Immature natural killer cell (primary cell): ENCODE results near the gene SPG11. TPM values are rescaled to one million over a fixed set of nuclear protein-coding genes. Genes with fewer than 3 reads are reported as not detected.
"Not testable (repeated sequence)": the region's sequence is repeated elsewhere in the genome, so short reads cannot be mapped to it uniquely, and the experiment has no call there.

ENCODE experiments used
- DNase-seq, 3 donors: peaks; one replicate each; pipeline ENCODE4 v3.0.0; 2022; ENCODE audit warnings: mixed read lengths in 1 of 3
- H3K27ac Mint-ChIP-seq, 6 donors: one replicate each; pipeline ENCODE4 v1.8.0; 2020; ENCODE audit warnings: mixed read lengths in 6 of 6, mild to moderate bottlenecking in 5 of 6, inconsistent platforms in 4 of 6, moderate library complexity in 3 of 6
- H3K27me3 Mint-ChIP-seq, 3 donors: one replicate each; pipeline ENCODE4 v1.8.0; 2020 to 2021; ENCODE audit warnings: low read depth in 3 of 3, mild to moderate bottlenecking in 3 of 3, mixed read lengths in 3 of 3, moderate library complexity in 3 of 3, inconsistent platforms in 1 of 3
- H3K36me3 Mint-ChIP-seq, 3 donors: one replicate each; pipeline ENCODE4 v1.8.0; 2020; ENCODE audit warnings: mixed read lengths in 3 of 3, inconsistent platforms in 2 of 3, mild to moderate bottlenecking in 2 of 3
- H3K4me1 Mint-ChIP-seq, 2 donors: one replicate each; pipeline ENCODE4 v1.8.0; 2020; ENCODE audit warnings: inconsistent platforms in 2 of 2, mild to moderate bottlenecking in 2 of 2, mixed read lengths in 2 of 2, moderate library complexity in 1 of 2
- H3K4me3 Mint-ChIP-seq, 5 donors: one replicate each; pipeline ENCODE4 v1.8.0; 2020; ENCODE audit warnings: mild to moderate bottlenecking in 5 of 5, mixed read lengths in 5 of 5, inconsistent platforms in 3 of 5, moderate library complexity in 3 of 5
- H3K9me3 Mint-ChIP-seq, 6 donors: one replicate each; pipeline ENCODE4 v1.8.0; 2020; ENCODE audit warnings: mild to moderate bottlenecking in 6 of 6, mixed read lengths in 6 of 6, inconsistent platforms in 4 of 6, moderate library complexity in 3 of 6
- polyA plus RNA-seq, 3 donors: library from polyadenylated mRNA; unstranded; fragments of 300-500 nt; fragmentation: Illumina TruSeq; gene quantifications; one replicate each; pipeline ENCODE4 v1.2.3, GENCODE V29; 2021

SPG11 gene, protein sequence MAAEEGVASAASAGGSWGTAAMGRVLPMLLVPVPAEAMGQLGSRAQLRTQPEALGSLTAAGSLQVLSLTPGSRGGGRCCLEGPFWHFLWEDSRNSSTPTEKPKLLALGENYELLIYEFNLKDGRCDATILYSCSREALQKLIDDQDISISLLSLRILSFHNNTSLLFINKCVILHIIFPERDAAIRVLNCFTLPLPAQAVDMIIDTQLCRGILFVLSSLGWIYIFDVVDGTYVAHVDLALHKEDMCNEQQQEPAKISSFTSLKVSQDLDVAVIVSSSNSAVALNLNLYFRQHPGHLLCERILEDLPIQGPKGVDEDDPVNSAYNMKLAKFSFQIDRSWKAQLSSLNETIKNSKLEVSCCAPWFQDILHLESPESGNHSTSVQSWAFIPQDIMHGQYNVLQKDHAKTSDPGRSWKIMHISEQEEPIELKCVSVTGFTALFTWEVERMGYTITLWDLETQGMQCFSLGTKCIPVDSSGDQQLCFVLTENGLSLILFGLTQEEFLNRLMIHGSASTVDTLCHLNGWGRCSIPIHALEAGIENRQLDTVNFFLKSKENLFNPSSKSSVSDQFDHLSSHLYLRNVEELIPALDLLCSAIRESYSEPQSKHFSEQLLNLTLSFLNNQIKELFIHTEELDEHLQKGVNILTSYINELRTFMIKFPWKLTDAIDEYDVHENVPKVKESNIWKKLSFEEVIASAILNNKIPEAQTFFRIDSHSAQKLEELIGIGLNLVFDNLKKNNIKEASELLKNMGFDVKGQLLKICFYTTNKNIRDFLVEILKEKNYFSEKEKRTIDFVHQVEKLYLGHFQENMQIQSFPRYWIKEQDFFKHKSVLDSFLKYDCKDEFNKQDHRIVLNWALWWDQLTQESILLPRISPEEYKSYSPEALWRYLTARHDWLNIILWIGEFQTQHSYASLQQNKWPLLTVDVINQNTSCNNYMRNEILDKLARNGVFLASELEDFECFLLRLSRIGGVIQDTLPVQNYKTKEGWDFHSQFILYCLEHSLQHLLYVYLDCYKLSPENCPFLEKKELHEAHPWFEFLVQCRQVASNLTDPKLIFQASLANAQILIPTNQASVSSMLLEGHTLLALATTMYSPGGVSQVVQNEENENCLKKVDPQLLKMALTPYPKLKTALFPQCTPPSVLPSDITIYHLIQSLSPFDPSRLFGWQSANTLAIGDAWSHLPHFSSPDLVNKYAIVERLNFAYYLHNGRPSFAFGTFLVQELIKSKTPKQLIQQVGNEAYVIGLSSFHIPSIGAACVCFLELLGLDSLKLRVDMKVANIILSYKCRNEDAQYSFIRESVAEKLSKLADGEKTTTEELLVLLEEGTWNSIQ (N-terminal part only)
- 10 to 100 TPM; 22.0 to 37.3 (median 26.1) TPM for polyA plus RNA-seq

DNA sequence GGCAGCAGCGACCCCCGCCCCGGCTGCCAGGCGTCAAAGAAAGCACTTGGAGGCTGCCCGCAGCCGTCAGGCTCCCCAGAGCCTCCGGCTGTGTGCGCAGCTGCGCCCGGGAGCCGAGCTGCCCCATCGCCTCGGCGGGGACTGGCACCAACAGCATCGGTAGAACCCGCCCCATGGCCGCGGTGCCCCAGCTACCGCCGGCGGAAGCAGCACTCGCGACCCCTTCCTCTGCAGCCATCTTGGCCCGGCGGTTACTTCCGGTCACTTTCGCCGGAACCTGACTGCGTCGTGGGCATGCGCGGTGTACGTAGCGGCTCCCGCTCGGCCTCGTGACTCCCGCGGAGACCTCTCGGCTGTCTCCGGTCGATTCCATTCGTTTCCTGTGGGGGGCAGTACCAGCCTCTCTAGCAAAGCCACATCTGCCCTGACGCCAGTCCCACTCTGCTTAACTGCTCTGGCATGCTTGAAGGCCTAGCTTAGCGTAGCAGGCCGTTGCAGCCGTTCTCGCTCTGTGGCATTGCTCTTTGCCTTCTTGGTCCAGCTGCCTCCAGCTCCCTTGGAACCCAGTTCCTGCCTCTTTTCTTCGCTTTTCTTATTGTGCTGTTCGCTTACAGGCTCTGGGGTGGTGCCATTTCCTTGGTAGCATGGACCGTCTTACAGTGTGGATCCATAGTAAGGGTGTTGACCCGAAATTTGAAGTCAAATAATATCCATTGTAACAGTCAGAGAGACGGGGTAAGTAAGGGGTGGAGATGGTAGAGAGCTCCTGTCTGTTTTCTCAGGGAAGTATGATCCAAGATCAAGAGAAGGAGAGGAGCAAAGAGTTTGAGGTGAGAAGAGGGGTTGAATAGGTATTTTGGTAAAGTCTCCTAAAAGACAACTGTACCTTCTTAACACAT is at the start of gene SPG11:
Gene SPG11, minus strand, starts transcription at position 253 of the 899 bp plus-strand sequence. Its CDS starts 15 bp downstream, at position 238.
- H3K4me3 Mint-ChIP-seq = peak within 1 kb of the TSS; percentile 97 to 99 (median 97)
- H3K4me1 Mint-ChIP-seq = peaks cover 52 to 70% of the 10 kb centered on the region in 2 donors
- DNase-seq = peak; percentile 94 to 96 (median 95)
- no peaks in the 10 kb centered on the region for H3K9me3 Mint-ChIP-seq
- H3K27me3 Mint-ChIP-seq = peaks cover 4 to 15% (median 7%) of the 10 kb centered on the region in 3 donors
- H3K36me3 Mint-ChIP-seq = peaks cover 11 to 20% (median 14%) of the 10 kb centered on the region in 3 donors
- peak within 1 kb of the TSS; percentile 92 to 99 (median 96) for H3K27ac Mint-ChIP-seq

DNA sequence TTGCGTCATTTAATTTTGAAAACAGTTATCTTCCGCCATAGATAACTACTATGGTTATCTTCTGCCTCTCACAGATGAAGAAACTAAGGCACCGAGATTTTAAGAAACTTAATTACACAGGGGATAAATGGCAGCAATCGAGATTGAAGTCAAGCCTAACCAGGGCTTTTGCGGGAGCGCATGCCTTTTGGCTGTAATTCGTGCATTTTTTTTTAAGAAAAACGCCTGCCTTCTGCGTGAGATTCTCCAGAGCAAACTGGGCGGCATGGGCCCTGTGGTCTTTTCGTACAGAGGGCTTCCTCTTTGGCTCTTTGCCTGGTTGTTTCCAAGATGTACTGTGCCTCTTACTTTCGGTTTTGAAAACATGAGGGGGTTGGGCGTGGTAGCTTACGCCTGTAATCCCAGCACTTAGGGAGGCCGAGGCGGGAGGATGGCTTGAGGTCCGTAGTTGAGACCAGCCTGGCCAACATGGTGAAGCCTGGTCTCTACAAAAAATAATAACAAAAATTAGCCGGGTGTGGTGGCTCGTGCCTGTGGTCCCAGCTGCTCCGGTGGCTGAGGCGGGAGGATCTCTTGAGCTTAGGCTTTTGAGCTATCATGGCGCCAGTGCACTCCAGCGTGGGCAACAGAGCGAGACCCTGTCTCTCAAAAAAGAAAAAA is 49.0 kb upstream of the SPG11 start:
- Mint-ChIP-seq H3K4me1 (peaks cover 58 to 76% of the 10 kb centered on the region in 2 donors), H3K4me3 (peak overlapping the region; percentile 86 to 100 (median 99)), H3K9me3 (peaks cover 0 to 3% (median 0%) of the 10 kb centered on the region in 6 donors), H3K36me3 (peaks cover 57 to 61% (median 60%) of the 10 kb centered on the region in 3 donors), H3K27ac (peak overlapping the region; percentile 100), H3K27me3 (peaks cover 35 to 53% (median 41%) of the 10 kb centered on the region in 3 donors)
- peak; percentile 78 to 84 (median 82) for DNase-seq

DNA sequence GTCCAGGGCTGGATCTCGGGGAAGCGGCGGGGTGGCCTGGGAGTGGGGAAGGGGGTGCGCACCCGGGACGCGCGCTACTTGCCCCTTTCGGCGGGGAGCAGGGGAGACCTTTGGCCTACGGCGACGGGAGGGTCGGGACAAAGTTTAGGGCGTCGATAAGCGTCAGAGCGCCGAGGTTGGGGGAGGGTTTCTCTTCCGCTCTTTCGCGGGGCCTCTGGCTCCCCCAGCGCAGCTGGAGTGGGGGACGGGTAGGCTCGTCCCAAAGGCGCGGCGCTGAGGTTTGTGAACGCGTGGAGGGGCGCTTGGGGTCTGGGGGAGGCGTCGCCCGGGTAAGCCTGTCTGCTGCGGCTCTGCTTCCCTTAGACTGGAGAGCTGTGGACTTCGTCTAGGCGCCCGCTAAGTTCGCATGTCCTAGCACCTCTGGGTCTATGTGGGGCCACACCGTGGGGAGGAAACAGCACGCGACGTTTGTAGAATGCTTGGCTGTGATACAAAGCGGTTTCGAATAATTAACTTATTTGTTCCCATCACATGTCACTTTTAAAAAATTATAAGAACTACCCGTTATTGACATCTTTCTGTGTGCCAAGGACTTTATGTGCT is 48.4 kb upstream of the SPG11 start:
- peak; percentile 65 to 77 (median 76) for DNase-seq
- Mint-ChIP-seq H3K27ac (peak overlapping the region; percentile 100), H3K4me1 (peaks cover 55 to 69% of the 10 kb centered on the region in 2 donors), H3K36me3 (peaks cover 52 to 56% (median 54%) of the 10 kb centered on the region in 3 donors), H3K27me3 (peaks cover 34 to 52% (median 41%) of the 10 kb centered on the region in 3 donors), H3K9me3 (peaks cover 0 to 3% (median 0%) of the 10 kb centered on the region in 6 donors), H3K4me3 (peak overlapping the region; percentile 86 to 100 (median 99))

DNA sequence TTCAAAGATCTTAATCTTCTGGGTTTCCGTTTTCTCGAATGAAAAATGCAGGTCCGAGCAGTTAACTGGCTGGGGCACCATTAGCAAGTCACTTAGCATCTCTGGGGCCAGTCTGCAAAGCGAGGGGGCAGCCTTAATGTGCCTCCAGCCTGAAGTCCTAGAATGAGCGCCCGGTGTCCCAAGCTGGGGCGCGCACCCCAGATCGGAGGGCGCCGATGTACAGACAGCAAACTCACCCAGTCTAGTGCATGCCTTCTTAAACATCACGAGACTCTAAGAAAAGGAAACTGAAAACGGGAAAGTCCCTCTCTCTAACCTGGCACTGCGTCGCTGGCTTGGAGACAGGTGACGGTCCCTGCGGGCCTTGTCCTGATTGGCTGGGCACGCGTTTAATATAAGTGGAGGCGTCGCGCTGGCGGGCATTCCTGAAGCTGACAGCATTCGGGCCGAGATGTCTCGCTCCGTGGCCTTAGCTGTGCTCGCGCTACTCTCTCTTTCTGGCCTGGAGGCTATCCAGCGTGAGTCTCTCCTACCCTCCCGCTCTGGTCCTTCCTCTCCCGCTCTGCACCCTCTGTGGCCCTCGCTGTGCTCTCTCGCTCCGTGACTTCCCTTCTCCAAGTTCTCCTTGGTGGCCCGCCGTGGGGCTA is 47.8 kb upstream of the SPG11 start, which contains the start of the genes B2M and PATL2:
Gene B2M, plus strand, starts transcription at position 422 of the 647 bp plus-strand sequence. Its CDS starts 30 bp downstream, at position 452.
Gene PATL2, minus strand, starts transcription at position 228 of the 647 bp plus-strand sequence. CDS start 34,833 bp downstream, outside the sequence.
- Mint-ChIP-seq H3K4me1 (peaks cover 49 to 65% of the 10 kb centered on the region in 2 donors), H3K27me3 (peaks cover 33 to 50% (median 41%) of the 10 kb centered on the region in 3 donors), H3K4me3 (peak within 1 kb of the TSS; percentile 86 to 100 (median 99)), H3K9me3 (peaks cover 0 to 3% (median 0%) of the 10 kb centered on the region in 6 donors), H3K36me3 (peaks cover 47 to 51% (median 49%) of the 10 kb centered on the region in 3 donors), H3K27ac (peak within 1 kb of the TSS; percentile 100)
- DNase-seq = peak; percentile 97 to 99 (median 97)

DNA sequence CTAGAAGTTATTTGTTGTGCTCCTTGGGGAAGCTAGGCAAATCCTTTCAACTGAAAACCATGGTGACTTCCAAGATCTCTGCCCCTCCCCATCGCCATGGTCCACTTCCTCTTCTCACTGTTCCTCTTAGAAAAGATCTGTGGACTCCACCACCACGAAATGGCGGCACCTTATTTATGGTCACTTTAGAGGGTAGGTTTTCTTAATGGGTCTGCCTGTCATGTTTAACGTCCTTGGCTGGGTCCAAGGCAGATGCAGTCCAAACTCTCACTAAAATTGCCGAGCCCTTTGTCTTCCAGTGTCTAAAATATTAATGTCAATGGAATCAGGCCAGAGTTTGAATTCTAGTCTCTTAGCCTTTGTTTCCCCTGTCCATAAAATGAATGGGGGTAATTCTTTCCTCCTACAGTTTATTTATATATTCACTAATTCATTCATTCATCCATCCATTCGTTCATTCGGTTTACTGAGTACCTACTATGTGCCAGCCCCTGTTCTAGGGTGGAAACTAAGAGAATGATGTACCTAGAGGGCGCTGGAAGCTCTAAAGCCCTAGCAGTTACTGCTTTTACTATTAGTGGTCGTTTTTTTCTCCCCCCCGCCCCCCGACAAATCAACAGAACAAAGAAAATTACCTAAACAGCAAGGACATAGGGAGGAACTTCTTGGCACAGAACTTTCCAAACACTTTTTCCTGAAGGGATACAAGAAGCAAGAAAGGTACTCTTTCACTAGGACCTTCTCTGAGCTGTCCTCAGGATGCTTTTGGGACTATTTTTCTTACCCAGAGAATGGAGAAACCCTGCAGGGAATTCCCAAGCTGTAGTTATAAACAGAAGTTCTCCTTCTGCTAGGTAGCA is 47.0 kb upstream of the SPG11 start:
- peaks cover 0 to 3% (median 0%) of the 10 kb centered on the region in 6 donors for H3K9me3 Mint-ChIP-seq
- H3K36me3 Mint-ChIP-seq = peaks cover 42 to 44% (median 43%) of the 10 kb centered on the region in 3 donors
- peaks cover 42 to 61% of the 10 kb centered on the region in 2 donors for H3K4me1 Mint-ChIP-seq
- DNase-seq = peak; percentile 56 to 65 (median 63)
- peak overlapping the region; percentile 100 for H3K27ac Mint-ChIP-seq
- peaks cover 32 to 48% (median 38%) of the 10 kb centered on the region in 3 donors for H3K27me3 Mint-ChIP-seq
- H3K4me3 Mint-ChIP-seq = peak overlapping the region; percentile 86 to 100 (median 99)

DNA sequence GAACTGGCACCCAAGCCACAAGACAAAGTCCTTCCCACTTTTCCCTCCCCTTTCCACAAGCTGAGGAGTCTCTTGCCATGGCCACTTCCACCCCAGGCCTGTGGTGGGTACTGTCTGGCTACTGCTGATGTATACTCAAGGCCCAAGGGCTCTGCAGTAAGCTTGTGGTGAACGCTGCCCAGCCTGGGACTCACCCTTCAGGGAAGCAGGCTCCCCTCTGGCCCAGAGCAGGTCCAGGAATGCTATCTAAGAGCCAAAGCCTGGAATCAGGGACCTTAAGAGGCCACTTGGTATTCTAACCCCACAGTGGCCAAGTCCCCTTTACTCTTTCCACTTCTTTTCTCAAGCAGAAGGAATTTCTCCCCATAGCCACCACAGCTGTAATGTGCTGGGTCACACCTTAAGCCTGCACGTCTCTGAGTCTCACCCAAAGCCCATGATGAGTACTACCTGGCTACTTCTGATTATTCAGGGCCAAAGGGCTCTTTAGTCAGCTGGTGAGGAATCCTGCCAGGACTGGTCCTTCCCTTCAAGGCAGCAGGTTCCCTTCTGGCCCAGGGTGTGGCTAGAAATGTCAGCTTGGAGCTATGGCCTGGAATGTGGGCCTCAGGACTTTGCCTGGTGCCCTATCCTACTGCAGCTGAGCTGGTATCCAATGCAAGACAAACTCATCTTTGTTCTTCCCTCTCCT is 43.6 kb upstream of the SPG11 start:
- H3K27me3 Mint-ChIP-seq = peaks cover 12 to 21% (median 17%) of the 10 kb centered on the region in 3 donors
- peak overlapping the region in 1 of 6 donors; percentile 62 for H3K27ac Mint-ChIP-seq
- no peak for DNase-seq
- peaks cover 0 to 16% (median 7%) of the 10 kb centered on the region in 6 donors for H3K9me3 Mint-ChIP-seq
- peaks cover 20 to 32% (median 26%) of the 10 kb centered on the region in 3 donors for H3K36me3 Mint-ChIP-seq
- peaks cover 29 to 42% of the 10 kb centered on the region in 2 donors for H3K4me1 Mint-ChIP-seq
- no peak overlapping the region for H3K4me3 Mint-ChIP-seq

DNA sequence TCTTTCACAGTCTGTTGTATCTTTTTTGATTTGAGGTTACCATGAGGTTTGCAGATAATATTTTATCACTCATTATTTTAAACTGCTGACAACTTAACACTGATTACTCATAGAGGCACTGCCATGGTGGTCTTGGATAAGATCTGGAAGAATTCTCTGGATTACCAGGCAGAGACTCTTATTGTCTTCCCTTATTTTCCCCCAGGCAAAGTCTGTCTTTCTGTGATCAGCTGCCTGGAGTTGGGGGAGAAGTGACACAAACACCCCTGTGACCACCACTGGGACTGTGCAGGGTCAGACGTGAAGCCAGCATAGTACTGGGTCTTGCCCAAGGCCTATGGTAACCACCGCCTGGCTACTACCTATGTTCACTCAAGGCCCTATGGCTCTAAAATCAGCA is 42.9 kb upstream of the SPG11 start:
- no peak for DNase-seq
- Mint-ChIP-seq H3K4me3 (no peak overlapping the region), H3K27ac (peak overlapping the region in 1 of 6 donors; percentile 35)

DNA sequence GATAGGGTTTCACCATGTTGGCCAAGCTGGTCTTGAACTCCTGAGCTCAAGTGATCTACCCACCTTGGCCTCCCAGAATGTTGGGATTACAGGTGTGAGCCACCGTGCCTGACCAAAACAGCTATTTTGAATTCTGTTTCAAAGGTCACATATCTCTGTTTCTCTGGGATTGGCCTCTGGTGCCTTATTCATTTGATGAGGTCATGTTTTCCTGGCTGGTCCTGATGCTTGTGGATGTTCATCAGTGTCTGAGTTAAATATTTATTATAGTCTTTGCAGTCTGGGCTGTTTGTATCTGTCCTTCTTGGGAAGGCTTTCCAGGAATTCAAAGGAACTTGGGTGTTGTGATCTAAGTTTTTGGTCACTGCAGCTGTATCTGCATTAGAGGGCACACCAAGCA is 42.5 kb upstream of the SPG11 start:
- Mint-ChIP-seq H3K27ac (peak overlapping the region in 1 of 6 donors; percentile 35), H3K27me3 (peaks cover under 1 to 10% (median 6%) of the 10 kb centered on the region in 3 donors), H3K9me3 (peaks cover 0 to 19% (median 11%) of the 10 kb centered on the region in 6 donors), H3K36me3 (peaks cover 18 to 25% (median 24%) of the 10 kb centered on the region in 3 donors), H3K4me1 (peaks cover 30 to 45% of the 10 kb centered on the region in 2 donors), H3K4me3 (no peak overlapping the region)
- no peak for DNase-seq

More for the DNA sequence above, 42.9 kb upstream of the SPG11 start:
- peaks cover 32 to 47% of the 10 kb centered on the region in 2 donors for H3K4me1 Mint-ChIP-seq
- H3K36me3 Mint-ChIP-seq = peaks cover 22 to 27% (median 23%) of the 10 kb centered on the region in 3 donors
- H3K9me3 Mint-ChIP-seq = peaks cover 0 to 19% (median 11%) of the 10 kb centered on the region in 6 donors
- peaks cover 5 to 14% (median 10%) of the 10 kb centered on the region in 3 donors for H3K27me3 Mint-ChIP-seq

DNA sequence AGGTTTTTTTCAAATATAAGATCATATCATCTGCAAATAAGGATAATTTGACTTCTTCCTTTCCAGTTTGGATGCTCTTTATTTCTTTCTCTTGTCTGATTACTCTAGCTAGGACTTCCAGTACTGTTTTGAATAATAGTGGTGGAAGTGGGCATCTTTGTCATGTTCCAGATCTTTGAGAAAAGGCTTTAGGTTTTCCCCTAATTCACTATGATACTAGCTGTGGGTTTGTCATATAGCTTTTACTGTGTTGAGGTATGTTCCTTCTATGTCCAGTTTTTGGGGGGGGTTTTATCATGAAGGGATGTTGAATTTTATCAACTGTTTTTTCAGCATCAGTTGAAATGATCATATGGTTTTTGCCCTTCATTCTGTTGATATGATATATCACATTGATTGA is 37.2 kb upstream of the SPG11 start:
- Mint-ChIP-seq H3K9me3 (peaks cover 0 to 23% (median 12%) of the 10 kb centered on the region in 6 donors), H3K36me3 (peaks cover 15 to 20% (median 19%) of the 10 kb centered on the region in 3 donors), H3K4me1 (peaks cover 11 to 20% of the 10 kb centered on the region in 2 donors)
- DNase-seq, H3K27ac Mint-ChIP-seq, H3K27me3 Mint-ChIP-seq, H3K4me3 Mint-ChIP-seq: not testable (repeated sequence)
